Hepatocyte (in vitro differentiated cells): ENCODE measurements around the gene FOXB1. TPM values are rescaled to one million over a fixed set of nuclear protein-coding genes. Genes with fewer than 3 reads are reported as not detected.

Experiments
- DNase-seq: peaks from one replicate; pipeline ENCODE4 v3.0.0-alpha.2; 2016; ENCODE audit warnings: low spot score
- H2AFZ ChIP-seq: fragments of 200-600 bp; sonication (generic); 2 replicates; pipeline ENCODE4 v1.6.0; 2016; ENCODE audit warnings: antibody characterized with exemption, mild to moderate bottlenecking
- H3K27ac ChIP-seq: fragments of 200-600 bp; sonication (generic); 2 replicates; pipeline ENCODE4 v1.5.1; 2016; ENCODE audit warnings: mild to moderate bottlenecking
- H3K27me3 ChIP-seq: fragments of 200-600 bp; sonication (generic); 2 replicates; pipeline ENCODE4 v1.6.1; 2016
- H3K36me3 ChIP-seq: fragments of 200-600 bp; sonication (generic); replicated peaks from 2 replicates; pipeline ENCODE4 v1.5.1; 2016; ENCODE audit warnings: low read depth; ENCODE audit not compliant: insufficient read depth
- H3K4me1 ChIP-seq: fragments of 200-600 bp; sonication (generic); 2 replicates; pipeline ENCODE4 v1.5.1; 2016; ENCODE audit warnings: mild to moderate bottlenecking, moderate library complexity; ENCODE audit not compliant: insufficient read depth
- H3K4me2 ChIP-seq: fragments of 200-600 bp; sonication (generic); 2 replicates; pipeline ENCODE4 v1.6.0; 2016
- H3K4me3 ChIP-seq: fragments of 200-600 bp; sonication (generic); 2 replicates; pipeline ENCODE4 v1.5.1; 2016; ENCODE audit warnings: mild to moderate bottlenecking
- H3K79me2 ChIP-seq: fragments of 200-600 bp; sonication (generic); 2 replicates; pipeline ENCODE4 v1.6.0; 2017; ENCODE audit warnings: mild to moderate bottlenecking
- H3K9me2 ChIP-seq: fragments of 200-600 bp; sonication (generic); replicated peaks from 2 replicates; pipeline ENCODE4 v1.6.0; 2017; ENCODE audit warnings: mild to moderate bottlenecking; ENCODE audit not compliant: insufficient read depth
- H3K9me3 ChIP-seq: fragments of 200-600 bp; sonication (generic); 2 replicates; pipeline ENCODE4 v1.5.1; 2016; ENCODE audit warnings: low read depth, mild to moderate bottlenecking
- H4K20me1 ChIP-seq: fragments of 200-600 bp; sonication (generic); 2 replicates; pipeline ENCODE4 v1.6.0; 2016; ENCODE audit warnings: mild to moderate bottlenecking; ENCODE audit not compliant: insufficient read depth, poor library complexity, severe bottlenecking
- EZH2 ChIP-seq: fragments of 200-600 bp; sonication (generic); IDR thresholded peaks from 2 replicates; pipeline ENCODE4 v1.6.1; 2016; ENCODE audit warnings: antibody characterized with exemption, mild to moderate bottlenecking, borderline replicate concordance
- EZH2phosphoT487 ChIP-seq: fragments of 200-600 bp; sonication (generic); IDR thresholded peaks from one replicate; pipeline ENCODE4 v1.6.1; 2018; ENCODE audit warnings: antibody characterized with exemption, mild to moderate bottlenecking, low read depth, moderate library complexity; ENCODE audit not compliant: unreplicated experiment, severe bottlenecking
- WGBS: methylation state at CpG from one replicate; pipeline ENCODE4 v1.1.6; 2016; ENCODE audit warnings: low lambda C conversion rate; ENCODE audit errors: missing lambda C conversion rate; 5-methylcytosine and 5-hydroxymethylcytosine counted together
- polyA plus RNA-seq: library from polyadenylated mRNA; unstranded; fragments of >200 nt; fragmentation: Nextera tagmentation; extraction: Ambion mirVana; gene quantifications from 2 replicates; pipeline ENCODE4 v1.2.1, GENCODE V29; 2016
- total RNA-seq: library from RNA; depleted of rRNA; stranded (reverse); fragments of >200 nt; gene quantifications from 2 replicates; pipeline ENCODE4 v1.2.3, GENCODE V29; 2014
- TF ChIP-seq, protein P1 (sequence below): fragments of 200-600 bp; sonication (generic); IDR thresholded peaks from 2 replicates; pipeline ENCODE4 v1.5.1; 2016; ENCODE audit warnings: antibody characterized with exemption, mild to moderate bottlenecking; ENCODE audit not compliant: poor library complexity

FOXB1 gene
- total and polyA plus RNA-seq, 2 experiments from 2014 or later = not detected

DNA sequence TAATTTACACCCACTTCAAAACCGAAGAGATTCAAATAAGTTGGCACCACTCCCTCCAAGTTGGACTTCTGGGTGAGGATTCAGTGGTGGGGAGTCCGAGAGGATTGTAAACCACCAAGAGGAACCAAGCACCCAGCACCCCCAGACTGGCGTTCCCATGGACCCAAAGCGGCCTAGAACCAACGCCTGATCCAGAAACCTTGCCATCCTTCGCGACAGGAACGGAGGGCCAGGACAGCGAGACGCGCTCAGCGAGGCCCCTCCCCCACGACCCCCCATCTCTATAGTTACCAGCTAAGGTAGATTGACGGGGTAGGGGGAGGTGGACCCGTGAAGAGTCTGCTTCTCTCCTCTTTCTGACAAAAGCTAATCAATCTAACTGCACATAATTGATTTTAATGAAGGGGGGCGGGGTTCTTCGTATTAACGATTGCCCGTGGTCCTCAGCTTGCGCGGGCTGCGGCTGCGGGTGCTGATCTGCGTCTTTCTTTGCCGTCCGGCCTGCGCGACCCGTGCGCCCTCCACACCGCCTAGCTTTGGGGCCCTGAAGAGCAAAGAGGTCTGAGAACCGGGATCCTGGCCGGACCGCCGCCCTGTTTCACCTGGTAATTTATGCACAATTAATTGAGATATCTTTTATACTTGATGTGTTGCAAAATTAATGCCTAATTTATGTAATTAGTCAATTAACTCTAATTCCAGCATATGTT, 10.9 kb upstream of the FOXB1 start:
- Histone ChIP-seq H3K9me2 (no peaks in the 10 kb centered on the region), H3K79me2 (no peaks in the 10 kb centered on the region), H3K4me1 (no peaks in the 10 kb centered on the region), H3K27me3 (peaks cover 87% of the 10 kb centered on the region), H2AFZ (no peak overlapping the region), H4K20me1 (no peaks in the 10 kb centered on the region), H3K36me3 (no peaks in the 10 kb centered on the region), H3K27ac (no peak overlapping the region), H3K4me2 (no peak overlapping the region), H3K9me3 (no peaks in the 10 kb centered on the region), H3K4me3 (no peak overlapping the region)
- WGBS = 71% methylated on average over 35 of the region's 35 CpGs
- DNase-seq = no peak
- TF ChIP-seq EZH2phosphoT487 (no peak), EZH2 (no peak)
- TF ChIP-seq, protein P1, sequence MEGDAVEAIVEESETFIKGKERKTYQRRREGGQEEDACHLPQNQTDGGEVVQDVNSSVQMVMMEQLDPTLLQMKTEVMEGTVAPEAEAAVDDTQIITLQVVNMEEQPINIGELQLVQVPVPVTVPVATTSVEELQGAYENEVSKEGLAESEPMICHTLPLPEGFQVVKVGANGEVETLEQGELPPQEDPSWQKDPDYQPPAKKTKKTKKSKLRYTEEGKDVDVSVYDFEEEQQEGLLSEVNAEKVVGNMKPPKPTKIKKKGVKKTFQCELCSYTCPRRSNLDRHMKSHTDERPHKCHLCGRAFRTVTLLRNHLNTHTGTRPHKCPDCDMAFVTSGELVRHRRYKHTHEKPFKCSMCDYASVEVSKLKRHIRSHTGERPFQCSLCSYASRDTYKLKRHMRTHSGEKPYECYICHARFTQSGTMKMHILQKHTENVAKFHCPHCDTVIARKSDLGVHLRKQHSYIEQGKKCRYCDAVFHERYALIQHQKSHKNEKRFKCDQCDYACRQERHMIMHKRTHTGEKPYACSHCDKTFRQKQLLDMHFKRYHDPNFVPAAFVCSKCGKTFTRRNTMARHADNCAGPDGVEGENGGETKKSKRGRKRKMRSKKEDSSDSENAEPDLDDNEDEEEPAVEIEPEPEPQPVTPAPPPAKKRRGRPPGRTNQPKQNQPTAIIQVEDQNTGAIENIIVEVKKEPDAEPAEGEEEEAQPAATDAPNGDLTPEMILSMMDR = no peak

DNA sequence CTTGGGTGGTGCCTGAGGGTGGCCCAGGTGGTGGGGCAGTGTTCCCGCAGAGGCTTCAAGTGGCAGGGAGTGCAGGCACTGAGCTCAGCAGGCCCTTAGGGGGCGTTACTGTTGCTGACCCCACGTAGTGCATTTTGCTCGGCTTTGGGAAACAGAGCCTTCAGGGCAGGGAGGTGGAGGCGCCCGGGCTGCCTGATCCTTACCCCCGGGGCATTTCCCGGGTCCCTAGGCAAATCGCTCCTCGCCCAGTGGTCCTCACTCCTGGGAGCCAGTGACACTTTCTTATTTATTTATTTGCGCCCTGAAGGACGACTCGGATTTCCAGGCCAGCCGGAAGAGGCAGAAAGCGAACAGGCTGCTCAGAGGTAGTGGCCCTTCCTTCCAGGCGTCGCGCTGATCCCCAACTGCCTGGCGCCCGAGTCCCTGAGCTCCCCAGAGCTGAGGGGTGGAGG, 10.1 kb upstream of the FOXB1 start:
- Histone ChIP-seq H3K36me3 (no peaks in the 10 kb centered on the region), H3K27ac (no peak overlapping the region), H3K4me3 (no peak overlapping the region), H3K9me3 (no peaks in the 10 kb centered on the region), H3K4me2 (no peak overlapping the region), H3K9me2 (no peaks in the 10 kb centered on the region), H3K4me1 (no peaks in the 10 kb centered on the region), H3K27me3 (peaks cover 94% of the 10 kb centered on the region), H3K79me2 (no peaks in the 10 kb centered on the region), H4K20me1 (no peaks in the 10 kb centered on the region), H2AFZ (no peak overlapping the region)
- 3% methylated on average over 20 of the region's 20 CpGs for WGBS
- TF ChIP-seq EZH2phosphoT487 = no peak
- no peak for TF ChIP-seq EZH2
- TF ChIP-seq, protein P1 = no peak
- DNase-seq = no peak

DNA sequence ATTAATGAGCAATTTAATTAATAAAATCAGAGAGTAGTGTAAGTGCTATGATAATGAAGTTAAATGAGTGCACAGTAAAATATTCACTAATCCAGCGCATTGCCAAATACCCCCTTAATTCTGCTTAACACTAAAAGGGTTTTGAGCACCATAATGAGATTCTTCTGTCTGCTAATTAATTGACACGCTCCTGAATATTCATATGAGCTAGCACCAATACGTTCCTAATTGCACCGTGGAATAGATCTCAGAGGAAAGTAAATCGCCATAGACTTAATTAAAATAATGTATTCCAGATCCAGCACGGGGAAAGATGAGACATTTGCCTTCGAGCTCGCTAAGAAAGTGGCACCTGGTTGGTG, 9.6 kb upstream of the FOXB1 start:
- Histone ChIP-seq H3K4me1 (no peaks in the 10 kb centered on the region), H4K20me1 (no peaks in the 10 kb centered on the region), H3K9me3 (no peaks in the 10 kb centered on the region), H3K9me2 (no peaks in the 10 kb centered on the region), H3K4me2 (no peak overlapping the region), H3K79me2 (no peaks in the 10 kb centered on the region), H3K4me3 (no peak overlapping the region), H3K27me3 (peaks cover 100% of the 10 kb centered on the region), H3K36me3 (no peaks in the 10 kb centered on the region), H3K27ac (no peak overlapping the region), H2AFZ (no peak overlapping the region)
- TF ChIP-seq EZH2 = no peak
- TF ChIP-seq EZH2phosphoT487 = no peak
- TF ChIP-seq, protein P1 = no peak
- WGBS = 1% methylated on average over 8 of the region's 8 CpGs
- DNase-seq = no peak
